Small intestine (tissue), 7 donors: Measurements from ENCODE around the gene CHD9. TPM values are rescaled to one million over a fixed set of nuclear protein-coding genes. Genes with fewer than 3 reads are reported as not detected.

Experiments used
- DNase-seq, 2 donors: peaks; one replicate each; pipeline versions ENCODE4 v3.0.0 to v3.0.0-alpha.2; 2013
- FAIRE-seq: peaks from 2 replicates; lab custom pipeline; 2012; peaks lifted over from hg19 to GRCh38; lab: Jason Lieb, UNC
- H3K27ac ChIP-seq, 3 donors: one replicate each; pipeline ENCODE4 v1.5.1; 2013; ENCODE audit warnings: low read length in 2 of 3, mild to moderate bottlenecking in 2 of 3, control low read depth in 1 of 3, inconsistent platforms in 1 of 3, low read depth in 1 of 3, moderate library complexity in 1 of 3
- H3K27me3 ChIP-seq, 3 donors: one replicate each; pipeline ENCODE4 v1.6.1; 2013; ENCODE audit warnings: low read length in 3 of 3, inconsistent platforms in 1 of 3; ENCODE audit not compliant: control insufficient read depth in 3 of 3, insufficient read depth in 3 of 3
- H3K36me3 ChIP-seq, 3 donors: one replicate each; pipeline ENCODE4 v1.6.1; 2013; ENCODE audit warnings: low read length in 3 of 3, inconsistent platforms in 1 of 3, low read depth in 1 of 3, mild to moderate bottlenecking in 1 of 3, moderate library complexity in 1 of 3; ENCODE audit not compliant: control insufficient read depth in 3 of 3, insufficient read depth in 2 of 3
- H3K4me1 ChIP-seq, 3 donors: one replicate each; pipeline ENCODE4 v1.6.1; 2013; ENCODE audit warnings: low read length in 2 of 3, inconsistent platforms in 1 of 3, low read depth in 1 of 3, mild to moderate bottlenecking in 1 of 3, moderate library complexity in 1 of 3; ENCODE audit not compliant: control insufficient read depth in 3 of 3, insufficient read depth in 2 of 3
- H3K4me3 ChIP-seq, 3 donors: one replicate each; pipeline ENCODE4 v1.5.1; 2013; ENCODE audit warnings: low read length in 3 of 3, control low read depth in 1 of 3, inconsistent platforms in 1 of 3, low read depth in 1 of 3, mild to moderate bottlenecking in 1 of 3, moderate library complexity in 1 of 3
- H3K9me3 ChIP-seq, 2 donors: one replicate each; pipeline ENCODE4 v1.6.1; 2013; ENCODE audit warnings: low read depth in 1 of 2, low read length in 1 of 2; ENCODE audit not compliant: control insufficient read depth in 2 of 2, insufficient read depth in 1 of 2
- WGBS, 3 donors: extraction: QIAGEN DNeasy Blood & Tissue Kit; methylation state at CpG; one replicate each; pipeline ENCODE4 v1.1.7; 2013; 5-methylcytosine and 5-hydroxymethylcytosine counted together
- polyA plus RNA-seq, 4 donors: library from polyadenylated mRNA; stranded (reverse) in 3 of 4; unstranded in 1 of 4; fragments of 200-250 nt in 3 of 4; fragments of 120-200 nt in 1 of 4; gene quantifications; one replicate each; pipeline versions ENCODE4 v1.2.1 to v1.2.3, GENCODE V29; 2013
- donor health status: healthy with polysubstance abuse.
- donor health status: control.
- donor health status: control.
- donor health status: Bipolar disorder and iron deficiency.
- donor health status: healthy.

Gene CHD9
- polyA plus RNA-seq, 4 donors = 7.6 to 33.5 (median 11.2) TPM

DNA sequence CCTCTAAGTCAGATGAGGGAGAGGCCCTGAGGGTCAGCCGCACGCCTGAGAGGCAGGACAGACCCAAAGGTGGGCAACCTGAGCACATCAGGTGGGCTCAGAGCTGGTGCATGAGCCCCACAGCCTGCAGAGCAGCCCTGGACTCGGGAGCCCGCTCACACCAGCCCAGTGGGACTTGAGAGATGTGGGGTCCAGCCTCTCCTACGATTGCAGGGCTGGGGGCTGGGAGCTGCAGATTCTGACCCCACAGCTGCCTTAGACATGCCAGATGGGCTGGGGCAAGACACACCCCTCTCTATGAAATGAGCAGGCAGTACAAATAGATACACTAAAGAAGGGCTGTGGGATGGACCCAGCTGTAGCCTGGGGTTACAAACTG is 302.4 kb downstream of the CHD9 start:
- Histone ChIP-seq H3K4me1 (no peaks in the 10 kb centered on the region), H3K27me3 (peaks cover 0 to 3% (median 2%) of the 10 kb centered on the region in 3 donors), H3K36me3 (no peaks in the 10 kb centered on the region), H3K27ac (no peak overlapping the region), H3K4me3 (no peak overlapping the region), H3K9me3 (no peaks in the 10 kb centered on the region)
- FAIRE-seq (no peak), DNase-seq (no peak)
- WGBS, 3 donors = 80 to 81% (median 80%) methylated on average over 5 of the region's 5 CpGs

DNA sequence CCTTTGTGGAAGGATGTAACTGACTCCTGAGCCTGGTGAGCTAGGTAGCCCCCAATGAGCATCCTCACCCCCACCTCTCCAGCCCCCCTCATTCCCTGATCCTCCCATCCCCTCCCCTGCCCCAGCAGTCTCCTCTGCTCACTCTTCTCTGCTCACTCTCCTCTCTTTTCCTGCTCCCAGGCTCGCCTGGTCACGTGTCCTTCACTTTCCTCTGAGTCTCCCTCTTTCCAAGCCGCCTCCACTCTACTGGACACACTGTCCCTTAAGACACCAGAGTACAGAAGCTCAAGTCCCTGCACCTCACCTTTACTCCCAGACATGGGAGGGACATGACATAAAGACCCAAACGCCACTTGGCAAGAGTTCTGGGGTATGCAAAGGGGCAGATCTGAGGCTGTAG is 303.2 kb downstream of the CHD9 start:
- no peaks in the 10 kb centered on the region for H3K4me1 ChIP-seq
- FAIRE-seq (no peak), DNase-seq (no peak)
- H3K9me3 ChIP-seq = no peaks in the 10 kb centered on the region
- peaks cover 0 to 3% (median 2%) of the 10 kb centered on the region in 3 donors for H3K27me3 ChIP-seq
- WGBS, 3 donors = 61 to 71% (median 65%) methylated on average over 4 of the region's 4 CpGs
- no peaks in the 10 kb centered on the region for H3K36me3 ChIP-seq
- H3K27ac ChIP-seq = no peak overlapping the region
- no peak overlapping the region for H3K4me3 ChIP-seq

DNA sequence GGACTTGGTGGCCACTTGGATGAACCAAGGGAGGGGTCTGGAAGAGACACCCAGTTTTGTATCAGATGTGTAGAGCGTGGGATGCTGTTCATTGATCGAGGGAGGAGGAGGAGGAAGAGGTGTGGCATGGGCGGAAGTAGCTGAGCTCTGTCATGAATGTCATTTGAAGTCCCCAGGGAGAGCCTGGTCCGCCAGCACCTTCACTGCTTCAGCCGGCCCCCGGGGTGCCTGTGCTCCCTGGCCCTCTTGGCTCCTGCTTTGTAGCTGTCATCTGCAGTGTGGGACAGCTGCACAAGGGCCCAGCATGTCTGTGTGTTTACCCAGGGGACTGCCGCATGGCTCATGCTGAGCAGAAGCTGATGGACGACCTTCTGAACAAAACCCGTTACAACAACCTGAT is 304.1 kb downstream of the CHD9 start:
- Histone ChIP-seq H3K27me3 (peaks cover 0 to 3% (median 2%) of the 10 kb centered on the region in 3 donors), H3K36me3 (no peaks in the 10 kb centered on the region), H3K4me3 (no peak overlapping the region), H3K9me3 (no peaks in the 10 kb centered on the region), H3K4me1 (no peaks in the 10 kb centered on the region), H3K27ac (no peak overlapping the region)
- 65 to 73% (median 72%) methylated on average over 9 of the region's 9 CpGs for WGBS, 3 donors
- no peak for FAIRE-seq
- DNase-seq = no peak

DNA sequence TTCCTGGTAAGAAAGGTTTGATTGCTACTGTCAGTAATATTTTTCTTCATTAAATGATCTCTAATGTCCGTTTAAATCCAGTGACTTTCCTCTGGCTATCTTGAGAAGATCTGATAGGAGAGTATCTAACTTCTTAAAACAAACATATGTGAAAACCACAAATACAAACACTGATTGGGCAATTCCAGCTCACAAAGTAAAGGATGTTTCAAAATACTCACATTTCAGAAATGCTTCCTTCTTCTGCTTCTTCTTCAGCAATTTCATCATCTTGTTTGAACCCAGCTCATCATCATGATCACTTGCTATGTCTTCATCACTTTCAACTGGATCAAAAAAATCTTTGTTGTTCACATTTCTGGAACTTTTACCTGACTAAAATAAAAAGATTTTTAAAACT is 315.1 kb downstream of the CHD9 start:
- DNase-seq = no peak
- H3K9me3 ChIP-seq = peaks cover 0 to 3% of the 10 kb centered on the region in 2 donors
- no peaks in the 10 kb centered on the region for H3K4me1 ChIP-seq
- FAIRE-seq = peak; percentile 74
- H3K27me3 ChIP-seq = peaks cover 0 to 17% (median 6%) of the 10 kb centered on the region in 3 donors
- 38 to 69% (median 65%) methylated on average over 1 of the region's 1 CpG for WGBS, 3 donors
- H3K27ac ChIP-seq = no peak overlapping the region
- H3K4me3 ChIP-seq = no peak overlapping the region
- no peaks in the 10 kb centered on the region for H3K36me3 ChIP-seq

DNA sequence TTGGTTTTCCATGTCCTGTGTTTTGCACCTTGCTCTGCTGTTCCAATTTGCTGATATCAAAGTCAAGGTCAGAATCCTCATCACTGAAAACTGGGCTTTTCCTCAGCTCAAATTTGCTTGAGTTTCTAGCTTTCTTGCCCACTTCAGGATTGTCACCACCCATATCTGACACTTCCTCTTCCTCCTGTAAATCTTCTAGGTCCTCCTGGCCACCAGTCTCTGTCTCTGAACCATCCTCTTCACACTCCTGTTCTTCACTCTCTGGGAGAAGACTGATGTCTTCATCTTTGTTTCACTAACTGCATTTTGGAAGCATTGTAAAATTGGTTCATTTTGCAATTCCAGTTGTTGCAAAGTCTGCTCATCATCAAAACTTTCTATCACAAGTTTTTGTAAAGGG is 316.0 kb downstream of the CHD9 start:
- H3K4me1 ChIP-seq = no peaks in the 10 kb centered on the region

DNA sequence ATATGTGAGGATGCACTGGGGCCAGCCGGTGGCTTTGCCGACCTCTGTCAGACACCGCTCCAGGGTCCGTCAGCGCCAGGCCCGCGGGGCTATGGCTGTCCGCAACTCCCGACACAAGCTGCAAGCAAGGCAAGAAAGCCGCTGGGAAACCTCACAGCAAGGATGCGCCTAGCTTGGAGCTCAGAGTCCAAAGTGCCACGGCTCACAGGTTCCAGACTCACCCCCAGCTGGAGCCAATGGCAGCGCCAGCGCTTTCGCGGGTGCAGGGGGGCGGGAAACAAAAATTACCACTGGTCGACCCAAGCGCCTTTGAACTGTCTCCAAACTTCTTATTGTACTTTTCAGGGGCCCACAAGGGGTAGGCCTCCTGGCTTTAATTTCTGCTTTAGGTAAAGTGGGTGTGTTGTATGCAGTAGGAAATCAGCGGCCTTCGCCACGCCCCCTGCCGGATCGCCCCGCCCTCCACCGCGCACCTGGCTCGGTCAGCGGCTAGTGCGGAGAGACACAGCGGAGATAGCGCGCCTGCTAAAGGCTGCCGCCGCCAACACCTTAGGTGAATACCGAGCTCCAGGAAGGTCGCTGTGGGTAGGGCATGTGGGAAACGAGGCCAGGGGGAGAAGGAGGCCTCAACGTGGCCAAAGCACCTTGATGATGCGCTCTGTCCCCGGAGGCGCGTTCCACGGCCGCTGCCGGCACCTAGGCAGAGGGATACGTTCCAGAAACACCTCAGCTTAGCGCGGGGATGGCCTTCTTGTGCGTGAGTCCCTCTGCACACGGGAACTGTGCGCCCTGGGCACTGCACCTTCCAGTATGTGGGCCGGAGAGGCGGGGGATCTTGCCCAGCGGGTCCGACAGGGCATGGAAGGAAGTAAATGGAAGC is 318.4 kb downstream of the CHD9 start:
- Histone ChIP-seq H3K36me3 (no peaks in the 10 kb centered on the region), H3K27ac (peak overlapping the region in 2 of 3 donors; percentile 80 to 87), H3K27me3 (peaks cover 0 to 17% (median 6%) of the 10 kb centered on the region in 3 donors), H3K4me1 (no peaks in the 10 kb centered on the region), H3K9me3 (peaks cover 0 to 3% of the 10 kb centered on the region in 2 donors), H3K4me3 (peak overlapping the region; percentile 0 to 49 (median 34))
- 9 to 13% (median 10%) methylated on average over 55 to 56 of the region's 56 CpGs for WGBS, 3 donors
- FAIRE-seq (no peak), DNase-seq (peak; percentile 79 to 84)

More for the DNA sequence above, 316.0 kb downstream of the CHD9 start:
- no peak overlapping the region for H3K4me3 ChIP-seq
- H3K27me3 ChIP-seq = peaks cover 0 to 17% (median 6%) of the 10 kb centered on the region in 3 donors
- H3K36me3 ChIP-seq = no peaks in the 10 kb centered on the region
- H3K27ac ChIP-seq = no peak overlapping the region
- no peak for DNase-seq
- FAIRE-seq = no peak
- H3K9me3 ChIP-seq = peaks cover 0 to 3% of the 10 kb centered on the region in 2 donors

DNA sequence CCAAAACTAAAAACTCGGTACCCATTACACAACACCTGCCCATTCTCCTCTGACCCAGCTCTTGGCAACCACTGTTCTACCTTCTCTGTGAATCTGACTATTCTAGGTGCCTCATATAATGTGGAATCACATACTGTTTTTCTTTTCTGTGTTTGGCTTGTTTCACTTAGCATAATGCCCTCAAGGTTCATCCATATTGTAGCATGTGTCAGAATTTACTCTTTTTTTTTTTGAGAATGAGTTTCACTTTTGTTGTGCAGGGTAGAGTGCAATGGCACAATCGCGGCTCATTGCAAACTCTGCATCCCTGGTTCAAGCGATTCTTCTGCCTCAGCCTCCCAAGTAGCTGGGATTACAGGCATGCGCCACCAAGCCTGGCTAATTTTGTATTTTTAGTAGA is 320.0 kb downstream of the CHD9 start:
- no peak for DNase-seq
- H3K4me1 ChIP-seq = no peaks in the 10 kb centered on the region
- H3K36me3 ChIP-seq = no peaks in the 10 kb centered on the region
- WGBS, 3 donors = 87 to 93% (median 92%) methylated on average over 5 of the region's 5 CpGs
- H3K27ac ChIP-seq = no peak overlapping the region
- peaks cover 0 to 3% of the 10 kb centered on the region in 2 donors for H3K9me3 ChIP-seq
- H3K27me3 ChIP-seq = peaks cover 0 to 17% (median 6%) of the 10 kb centered on the region in 3 donors
- no peak overlapping the region for H3K4me3 ChIP-seq
- FAIRE-seq = no peak

DNA sequence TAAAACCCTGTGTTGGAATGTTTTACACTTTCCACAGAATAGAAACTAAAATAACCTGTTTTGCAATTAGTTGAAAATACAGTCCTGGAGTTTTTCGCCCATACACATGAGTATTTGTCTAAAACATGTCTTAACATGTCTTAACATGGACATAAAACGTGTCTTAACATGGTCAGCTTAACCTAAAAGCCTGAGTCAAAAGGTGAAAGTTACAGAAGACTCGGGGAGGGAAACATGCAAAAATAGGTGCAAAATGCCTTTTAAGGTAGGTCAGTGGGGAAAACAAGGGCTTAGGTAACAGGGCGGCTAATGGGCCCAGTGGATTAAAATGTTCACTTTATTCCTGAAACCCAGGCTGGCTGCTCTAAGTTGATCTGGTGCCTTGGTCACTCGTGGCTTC is 323.3 kb downstream of the CHD9 start:
- no peak overlapping the region for H3K27ac ChIP-seq
- DNase-seq = no peak
- peaks cover 0 to 3% of the 10 kb centered on the region in 2 donors for H3K9me3 ChIP-seq
- no peak overlapping the region for H3K4me3 ChIP-seq
- no peak for FAIRE-seq
- 45 to 80% (median 71%) methylated on average over 5 of the region's 5 CpGs for WGBS, 3 donors
- peaks cover 0 to 10% (median 2%) of the 10 kb centered on the region in 3 donors for H3K27me3 ChIP-seq
- H3K4me1 ChIP-seq = no peaks in the 10 kb centered on the region
- no peaks in the 10 kb centered on the region for H3K36me3 ChIP-seq
